ENCODE measurements around the gene PIK3R1.

The PIK3R1 gene

GRCh38 chr5:68252673-68253623 lies 37.4 kb downstream of the PIK3R1 start:
- DNase-seq: peak; percentile 45

DNA sequence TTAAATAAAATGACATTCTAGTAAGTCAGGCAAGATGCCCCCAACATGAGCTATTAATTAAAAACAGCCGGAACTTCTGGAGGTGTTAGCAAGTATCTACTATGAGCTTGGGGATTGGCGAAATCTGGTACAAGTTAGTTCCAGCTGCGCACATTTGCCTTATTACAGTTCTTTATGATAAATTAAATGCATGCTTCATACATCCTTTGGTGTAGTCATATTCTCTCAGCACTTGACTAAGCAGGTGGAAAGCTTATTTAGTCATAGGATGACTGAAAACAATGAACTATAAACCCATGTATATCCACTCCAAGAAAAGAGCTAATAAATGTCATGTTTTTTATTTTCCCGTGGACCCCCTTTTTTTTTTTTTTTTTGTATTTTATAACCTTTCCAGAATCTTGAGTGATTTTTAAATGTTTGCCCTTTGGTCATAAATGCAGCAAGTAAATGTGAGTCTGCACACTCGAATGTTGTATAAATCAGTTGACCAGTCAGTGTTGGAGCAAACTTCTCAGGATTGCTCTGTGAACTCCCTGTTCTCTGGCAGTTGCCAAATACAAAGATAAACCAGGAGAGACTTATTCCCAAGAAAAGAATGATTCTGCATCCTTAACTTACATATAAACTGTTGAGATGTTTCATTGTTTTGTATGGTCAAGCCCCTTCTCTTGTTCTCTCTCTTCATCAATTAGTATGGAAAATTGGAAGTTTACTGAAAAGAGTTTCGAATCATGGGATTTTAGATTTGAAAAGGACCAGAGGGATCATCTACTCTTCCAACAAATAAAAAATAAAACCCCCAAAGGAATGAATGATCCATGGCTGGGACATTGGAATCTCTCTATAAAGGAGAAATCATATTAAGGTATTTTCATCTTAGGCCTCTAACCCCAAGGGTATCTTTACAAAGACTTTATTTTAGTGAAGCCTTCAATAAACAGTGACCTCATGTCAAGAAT lies 38.3 kb downstream of the PIK3R1 start:
- DNase-seq: no peak

- no peak for DNase-seq
Measured at GRCh38 chr5:68254810-68255209, 39.3 kb downstream of the PIK3R1 start.

DNA sequence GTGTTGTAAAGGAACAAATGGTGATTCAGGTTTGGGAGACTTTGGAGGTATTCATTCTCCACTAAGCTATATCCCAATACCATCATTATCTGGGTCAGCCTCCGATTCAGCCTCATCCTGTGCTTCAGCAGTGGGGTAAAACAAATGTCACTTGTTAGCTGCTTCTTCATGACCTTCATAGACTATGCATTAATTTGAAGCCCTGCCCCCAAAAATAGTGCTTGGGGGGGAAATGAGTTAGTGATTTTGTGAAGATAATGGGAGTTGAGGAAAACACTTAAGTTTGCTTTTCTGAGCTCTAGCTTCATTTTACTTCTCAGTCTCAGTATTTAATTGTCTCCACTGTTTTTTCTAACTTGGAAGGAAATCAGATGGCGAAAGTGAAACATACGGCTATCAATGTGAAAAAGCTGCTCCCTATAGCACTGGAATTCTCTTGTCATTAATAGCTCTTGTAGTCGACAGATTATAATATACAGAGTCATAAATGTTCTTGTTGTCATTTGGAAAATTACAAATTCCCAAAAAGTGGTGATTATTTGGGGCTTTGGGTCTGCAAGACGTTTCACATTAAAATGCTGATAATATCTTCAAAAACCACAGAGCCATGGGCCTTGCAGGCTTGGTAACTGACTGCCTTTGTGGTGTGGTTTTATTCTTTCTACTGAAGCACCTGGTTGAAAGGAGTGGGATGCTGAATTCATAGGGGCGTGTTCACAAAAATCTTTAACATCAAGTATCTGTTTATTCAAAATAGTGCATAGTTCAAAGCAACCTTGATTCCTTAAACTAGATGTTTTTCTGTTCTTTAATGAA lies 40.0 kb downstream of the PIK3R1 start:
- no peak for DNase-seq

DNA sequence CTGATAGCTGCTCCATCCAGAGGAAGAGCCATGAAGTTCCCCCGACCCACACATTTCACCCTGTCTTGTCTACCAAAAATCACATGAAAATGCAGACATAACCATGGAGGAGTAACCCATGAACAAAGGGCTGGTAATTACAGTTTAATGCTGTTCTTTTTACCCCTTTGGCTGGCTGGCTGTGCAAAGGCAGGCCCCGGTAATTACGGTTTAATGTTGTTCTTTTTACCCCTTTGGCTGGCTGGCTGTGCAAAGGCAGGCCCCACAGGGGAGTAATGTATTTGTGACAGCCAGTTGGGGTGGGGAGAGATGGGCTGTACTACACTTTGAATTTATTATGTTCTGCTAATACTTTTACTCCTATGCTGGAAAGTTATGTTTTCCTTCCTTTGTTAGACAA lies 41.7 kb downstream of the PIK3R1 start:
- DNase-seq: no peak

- DNase-seq: peak; percentile 31
Measured at GRCh38 chr5:68258531-68258930, 43.0 kb downstream of the PIK3R1 start.

GRCh38 chr5:68259700-68260099 lies 44.1 kb downstream of the PIK3R1 start:
- no peak for DNase-seq

GRCh38 chr5:68260467-68260866 lies 44.9 kb downstream of the PIK3R1 start:
- no peak for DNase-seq

DNA sequence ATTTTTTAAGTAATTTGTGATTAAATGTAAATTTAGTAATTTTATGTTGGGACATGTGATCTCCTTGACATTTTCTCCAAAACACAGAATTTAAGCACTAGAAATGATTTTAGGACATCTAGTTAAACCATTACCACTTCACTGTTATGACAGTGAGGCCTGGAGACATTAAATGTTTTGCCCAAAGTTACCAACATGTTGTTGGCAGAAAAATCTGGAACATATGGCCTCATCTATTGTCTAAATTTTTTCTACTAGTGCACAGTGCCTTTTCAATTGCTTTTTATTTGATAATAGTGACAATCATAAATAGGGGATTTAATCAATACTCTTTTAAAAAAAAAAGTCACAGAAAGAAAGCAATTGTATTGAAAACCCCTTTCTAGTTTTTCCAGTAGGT lies 45.6 kb downstream of the PIK3R1 start:
- no peak for DNase-seq

DNA sequence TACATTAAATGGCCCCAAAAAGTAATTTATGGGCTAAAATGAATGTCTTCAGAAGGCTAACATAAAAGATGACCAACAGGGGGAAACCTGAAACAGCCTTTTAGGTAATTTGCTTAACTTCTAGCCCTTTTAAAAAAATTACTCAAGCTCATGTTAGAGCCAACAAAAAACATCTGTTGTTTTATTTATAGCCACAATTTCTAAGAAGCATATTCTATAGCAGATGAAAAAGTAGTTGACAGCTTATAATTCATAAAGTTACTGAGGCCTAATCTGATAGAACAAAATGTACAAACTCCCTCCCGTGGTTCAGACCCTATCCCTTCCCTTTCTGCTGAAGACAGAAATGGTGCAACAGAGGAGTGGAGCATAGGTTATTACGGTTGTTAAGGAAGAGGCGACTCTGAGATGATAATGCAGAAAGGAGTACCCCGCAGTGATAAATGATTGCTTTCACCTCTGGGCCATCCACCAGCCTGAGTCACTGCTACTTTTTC lies 46.1 kb downstream of the PIK3R1 start:
- DNase-seq: no peak

GRCh38 chr5:68264024-68264956 lies 48.7 kb downstream of the PIK3R1 start:
- peak; percentile 30 for DNase-seq

GRCh38 chr5:68265347-68265746 lies 49.8 kb downstream of the PIK3R1 start:
- DNase-seq: no peak

DNA sequence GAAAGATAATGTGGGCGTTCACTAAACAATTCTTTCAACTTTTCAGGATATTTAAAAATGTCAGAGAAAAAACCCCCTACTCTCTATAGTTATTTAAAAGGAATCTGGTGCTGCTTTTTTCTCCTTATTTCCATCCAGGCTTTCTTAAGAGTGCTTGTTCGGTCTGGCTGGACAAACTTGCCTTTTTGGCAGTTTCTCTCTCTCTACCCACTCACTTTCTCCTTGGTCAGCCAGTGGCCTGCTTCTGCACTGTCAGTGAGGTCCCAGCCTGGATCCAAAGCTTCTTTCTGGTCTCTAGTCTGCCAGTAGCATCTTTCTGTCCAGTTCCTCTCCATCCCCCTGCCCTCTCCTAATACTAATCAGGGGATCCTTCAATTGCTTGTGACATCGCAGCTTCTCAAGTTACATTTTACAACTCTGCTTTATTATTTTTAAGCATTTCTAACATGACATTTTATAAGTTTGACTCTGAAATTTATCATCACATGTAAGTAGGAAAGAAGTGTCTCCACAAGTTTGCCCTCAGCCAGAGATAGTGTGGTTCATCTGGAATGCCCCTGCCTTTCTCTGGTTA lies 50.4 kb downstream of the PIK3R1 start:
- DNase-seq: no peak

DNA sequence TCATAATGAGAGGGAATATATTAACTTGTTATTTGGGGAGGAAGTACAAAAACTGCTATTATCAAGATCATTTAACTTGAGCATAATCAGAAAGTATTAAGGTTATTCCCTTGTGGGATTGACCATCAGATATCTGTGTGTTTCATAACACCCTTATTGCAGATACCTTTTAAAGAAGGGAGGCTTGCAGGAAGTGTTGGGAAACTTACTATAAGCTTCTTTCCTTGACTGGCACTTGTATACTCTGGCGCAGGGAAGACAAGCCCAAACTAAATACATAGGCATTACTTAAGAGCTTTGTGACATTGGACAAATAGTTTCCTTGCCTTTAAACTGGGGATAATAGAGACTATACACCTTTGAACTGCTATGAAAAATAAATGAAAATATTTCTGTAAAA lies 50.9 kb downstream of the PIK3R1 start:
- no peak for DNase-seq

DNA sequence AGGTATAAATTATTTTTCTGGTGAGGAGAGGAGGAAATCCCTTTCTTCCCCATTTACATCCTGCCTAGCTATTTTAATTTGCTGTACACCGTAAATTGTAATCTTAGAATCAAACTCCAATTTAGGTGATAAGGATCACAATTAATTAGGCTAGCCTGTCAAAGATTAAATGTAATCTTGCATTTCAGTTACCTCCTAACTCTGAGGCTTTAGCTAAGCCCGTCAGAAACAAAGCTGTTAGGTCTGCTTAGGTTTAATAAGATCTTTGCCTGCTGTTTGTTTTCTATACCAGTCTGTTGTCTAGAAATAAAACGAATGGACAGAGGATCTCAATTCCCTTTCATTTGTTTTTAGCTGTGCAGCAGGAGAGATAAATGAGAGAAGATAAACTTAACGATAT lies 51.5 kb downstream of the PIK3R1 start:
- no peak for DNase-seq

DNA sequence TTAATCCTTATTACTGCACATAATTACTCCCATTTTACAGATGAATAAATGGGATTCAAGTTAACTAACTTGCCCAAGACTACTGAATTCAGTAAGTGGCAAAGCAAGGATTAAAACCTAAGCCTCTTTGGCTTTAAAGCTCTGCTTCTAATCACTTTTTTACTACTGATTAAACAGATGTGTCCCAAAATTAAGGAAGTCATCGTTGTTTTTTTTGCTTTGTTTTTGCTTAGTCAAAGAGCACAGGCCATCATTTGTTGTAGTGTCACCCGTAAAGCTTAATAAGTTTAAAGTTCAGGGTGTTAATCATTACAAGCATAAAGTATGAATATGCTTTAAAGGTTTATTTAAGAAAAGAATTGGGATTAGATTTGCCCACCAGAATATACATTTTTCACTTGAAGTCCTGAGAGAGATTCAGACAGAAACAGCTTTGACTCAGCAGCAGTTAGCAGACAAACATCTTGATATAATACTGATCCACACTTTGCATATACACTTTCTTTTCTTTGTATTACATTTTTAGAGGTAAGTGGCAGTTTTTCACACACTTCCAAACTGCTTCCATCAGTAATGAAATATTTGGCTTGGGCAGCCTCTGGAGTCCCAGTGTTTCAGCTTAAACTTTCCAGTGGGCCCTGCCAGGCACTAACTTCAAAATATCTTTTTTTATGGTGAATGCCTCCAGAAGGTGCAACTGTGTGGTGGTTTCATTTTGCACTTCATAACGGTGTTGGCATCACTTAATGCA lies 52.7 kb downstream of the PIK3R1 start:
- no peak for DNase-seq

DNA sequence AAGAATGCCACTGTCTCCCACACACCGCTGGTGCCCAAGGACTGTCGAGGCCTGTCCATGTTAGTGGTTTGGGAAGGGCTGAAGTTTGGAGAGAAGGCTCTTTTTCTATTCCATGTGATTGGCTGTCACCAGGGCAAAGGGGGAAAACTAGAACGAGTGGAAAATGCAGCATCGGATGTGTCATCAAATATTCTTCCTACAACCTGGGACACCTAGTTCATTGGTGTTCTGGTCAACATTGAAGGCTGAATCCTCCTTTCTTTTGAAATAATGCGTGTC lies 53.2 kb downstream of the PIK3R1 start:
- no peak for DNase-seq

DNA sequence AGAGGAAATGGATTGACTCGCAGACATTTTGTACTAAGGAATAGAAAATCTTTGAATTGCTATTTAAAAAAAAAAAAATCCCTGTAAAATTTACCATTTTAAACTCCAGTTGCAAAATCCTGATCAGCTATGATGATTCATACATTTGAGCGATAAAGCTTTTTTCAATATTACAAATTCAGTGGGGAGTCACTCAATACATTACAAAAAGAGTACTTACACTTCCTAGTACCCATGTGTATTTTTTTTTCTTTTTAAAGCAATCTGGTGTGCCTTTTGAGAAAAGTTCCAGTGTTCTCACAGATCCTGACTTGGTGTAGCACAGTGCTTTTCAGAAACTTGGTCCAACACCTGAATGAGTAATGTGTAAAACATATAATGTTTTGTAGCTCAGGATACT lies 54.3 kb downstream of the PIK3R1 start:
- DNase-seq: no peak

GRCh38 chr5:68270399-68270975 lies 54.9 kb downstream of the PIK3R1 start:
- DNase-seq: no peak

- no peak for DNase-seq
Measured at GRCh38 chr5:68271124-68271523, 55.6 kb downstream of the PIK3R1 start.
